NT2/D1 (cell line): Measurements from ENCODE around the gene ANKRD60.

Source experiments
- SUZ12 ChIP-seq: IDR thresholded peaks from 2 replicates; pipeline ENCODE4 v1.6.1; 2011; ENCODE audit not compliant: insufficient read length, insufficient read depth; ENCODE audit errors: extremely low read depth
- YY1 ChIP-seq: IDR thresholded peaks from 2 replicates; pipeline ENCODE4 v1.6.1; 2011; ENCODE audit not compliant: insufficient read length, insufficient read depth
- ZNF274 ChIP-seq: IDR thresholded peaks from 2 replicates; pipeline ENCODE4 v1.6.1; 2011; ENCODE audit warnings: mild to moderate bottlenecking, low read depth, low read length

DNA sequence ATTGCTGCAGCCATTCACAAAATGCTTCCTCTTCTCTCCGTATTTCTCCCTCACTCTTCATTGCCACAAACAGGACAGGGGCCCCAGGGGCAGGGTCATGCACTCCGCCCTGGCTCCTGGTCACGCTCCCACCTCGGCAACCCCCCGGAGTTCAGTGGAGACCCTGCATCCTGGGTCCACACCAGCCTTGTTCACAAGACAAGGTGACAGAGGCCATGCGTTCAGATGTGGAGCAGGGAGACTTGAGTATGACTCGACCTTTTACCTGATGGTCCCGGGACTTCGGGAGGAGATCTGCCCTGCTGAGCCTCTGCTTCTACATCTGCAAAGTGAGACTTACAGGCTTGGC lies 49.4 kb downstream of the ANKRD60 start:
- TF ChIP-seq ZNF274 = no peak
- TF ChIP-seq SUZ12 = no peak
- TF ChIP-seq YY1 = no peak
